ENCODE measurements around the gene RGS3.

GRCh38 chr9:113636165-113636564 is 172.6 kb downstream of the RGS3 start:
- TF ChIP-seq POLR2AphosphoS5 (IDR thresholded peaks at IDR 0.05) (no peak), CTCF (IDR thresholded peaks at IDR 0.05 in 8 of 11, conservative IDR thresholded peaks at IDR 0.05 in 3 of 11) (no peak)
